ENCODE results near the gene SCNN1A. TPM values are rescaled to one million over a fixed set of nuclear protein-coding genes. Genes with fewer than 3 reads are reported as not detected.
A peak's percentile ranks its signal among the peaks of the same experiment; 100 is the strongest.

Gene SCNN1A
- total RNA-seq, 1 donor: 0.81 TPM

- peak in 2 of 3 donors; percentile 80 to 84 for DNase-seq (ENCODE audit: low read depth in 2 of 3, low spot score in 2 of 3)
Measured at GRCh38 chr12:6336079-6336888, 39.1 kb downstream of the SCNN1A start.

- peak; percentile 54 to 92 (median 89) for DNase-seq (ENCODE audit: low read depth in 2 of 3, low spot score in 2 of 3)
Measured at GRCh38 chr12:6335451-6336078, 39.8 kb downstream of the SCNN1A start.

GRCh38 chr12:6334940-6335450, 40.4 kb downstream of the SCNN1A start:
- DNase-seq (ENCODE audit: low read depth in 2 of 3, low spot score in 2 of 3): no peak

- no peak for DNase-seq (ENCODE audit: low read depth in 2 of 3, low spot score in 2 of 3)
Measured at GRCh38 chr12:6334359-6334758, 41.0 kb downstream of the SCNN1A start.

GRCh38 chr12:6333566-6333965, 41.8 kb downstream of the SCNN1A start:
- DNase-seq (ENCODE audit: low read depth in 2 of 3, low spot score in 2 of 3): no peak

- DNase-seq (ENCODE audit: low read depth in 2 of 3, low spot score in 2 of 3): peak in 1 of 3 donors; percentile 33
Measured at GRCh38 chr12:6333029-6333428, 42.3 kb downstream of the SCNN1A start.

- DNase-seq (ENCODE audit: low read depth in 2 of 3, low spot score in 2 of 3): no peak
Measured at GRCh38 chr12:6332459-6332858, 42.9 kb downstream of the SCNN1A start.

GRCh38 chr12:6330999-6331714, 44.2 kb downstream of the SCNN1A start:
- no peak for DNase-seq (ENCODE audit: low read depth in 2 of 3, low spot score in 2 of 3)

- DNase-seq (ENCODE audit: low read depth in 2 of 3, low spot score in 2 of 3): no peak
Measured at GRCh38 chr12:6330192-6330591, 45.2 kb downstream of the SCNN1A start.

GRCh38 chr12:6329703-6330064, 45.7 kb downstream of the SCNN1A start:
- no peak for DNase-seq (ENCODE audit: low read depth in 2 of 3, low spot score in 2 of 3)

- no peak for DNase-seq (ENCODE audit: low read depth in 2 of 3, low spot score in 2 of 3)
Measured at GRCh38 chr12:6328945-6329702, 46.2 kb downstream of the SCNN1A start.

GRCh38 chr12:6328045-6328779, 47.2 kb downstream of the SCNN1A start:
- no peak for DNase-seq (ENCODE audit: low read depth in 2 of 3, low spot score in 2 of 3)

- DNase-seq (ENCODE audit: low read depth in 2 of 3, low spot score in 2 of 3): no peak
Measured at GRCh38 chr12:6327229-6328041, 47.9 kb downstream of the SCNN1A start.

GRCh38 chr12:6326316-6327228, 48.8 kb downstream of the SCNN1A start:
- peak in 2 of 3 donors; percentile 64 to 81 for DNase-seq (ENCODE audit: low read depth in 2 of 3, low spot score in 2 of 3)

GRCh38 chr12:6324936-6325750, 50.2 kb downstream of the SCNN1A start:
- no peak for DNase-seq (ENCODE audit: low read depth in 2 of 3, low spot score in 2 of 3)

GRCh38 chr12:6323995-6324711, 51.2 kb downstream of the SCNN1A start:
- DNase-seq (ENCODE audit: low read depth in 2 of 3, low spot score in 2 of 3): no peak
